ENCODE measurements around the gene BMPER. TPM values are rescaled to one million over a fixed set of nuclear protein-coding genes. Genes with fewer than 3 reads are reported as not detected.

The BMPER gene
- total and polyA plus RNA-seq, 12 donors: 0.29 to 1.9 (median 0.85) TPM; not detected in 2

- WGBS, 4 donors: 85 to 88% (median 88%) methylated on average over 3 of the region's 3 CpGs
- TF ChIP-seq POLR2A (IDR thresholded peaks at IDR 0.05) (no peak), CTCF (IDR thresholded peaks at IDR 0.05) (no peak)
Measured at GRCh38 chr7:34054075-34054474, 148.7 kb downstream of the BMPER start.

GRCh38 chr7:34057136-34057535 lies 151.8 kb downstream of the BMPER start:
- DNase-seq: no peak
- intact Hi-C loops (cut with DNase I): no loop called here
- no peaks in the 10 kb centered on the region for H3K4me1 ChIP-seq (replicated peaks in 1 of 2)
- H3K27me3 ChIP-seq: no peaks in the 10 kb centered on the region
- H3K36me3 ChIP-seq (replicated peaks in 1 of 2): no peaks in the 10 kb centered on the region
- TF ChIP-seq POLR2A (IDR thresholded peaks at IDR 0.05): no peak
- TF ChIP-seq CTCF (IDR thresholded peaks at IDR 0.05): no peak
- H3K9me3 ChIP-seq (replicated peaks in 1 of 3): no peaks in the 10 kb centered on the region
- H3K4me3 ChIP-seq: no peak overlapping the region
- H3K27ac ChIP-seq: no peak overlapping the region

More at GRCh38 chr7:34054075-34054474, 148.7 kb downstream of the BMPER start:
- Histone ChIP-seq H3K36me3 (replicated peaks in 1 of 2) (no peaks in the 10 kb centered on the region), H3K4me1 (replicated peaks in 1 of 2) (no peaks in the 10 kb centered on the region), H3K27me3 (no peaks in the 10 kb centered on the region), H3K4me3 (no peak overlapping the region), H3K9me3 (replicated peaks in 1 of 3) (no peaks in the 10 kb centered on the region), H3K27ac (no peak overlapping the region)
- no peak for DNase-seq
- intact Hi-C loops (cut with DNase I): no loop called here

GRCh38 chr7:34057956-34058355 lies 152.6 kb downstream of the BMPER start:
- TF ChIP-seq POLR2A (IDR thresholded peaks at IDR 0.05) (no peak), CTCF (IDR thresholded peaks at IDR 0.05) (no peak)
- intact Hi-C loops (cut with DNase I): no loop called here
- H3K4me3 ChIP-seq: no peak overlapping the region
- no peak for DNase-seq
- H3K27me3 ChIP-seq: no peaks in the 10 kb centered on the region
- no peaks in the 10 kb centered on the region for H3K9me3 ChIP-seq (replicated peaks in 1 of 3)
- H3K36me3 ChIP-seq (replicated peaks in 1 of 2): no peaks in the 10 kb centered on the region
- H3K27ac ChIP-seq: no peak overlapping the region
- H3K4me1 ChIP-seq (replicated peaks in 1 of 2): no peaks in the 10 kb centered on the region
- WGBS, 4 donors: 86 to 95% (median 90%) methylated on average over 5 of the region's 5 CpGs

- H3K4me3 ChIP-seq: no peak overlapping the region
- WGBS, 4 donors: 49 to 73% (median 69%) methylated on average over 1 of the region's 1 CpG
- H3K27me3 ChIP-seq: no peaks in the 10 kb centered on the region
- no peak for DNase-seq
- no peaks in the 10 kb centered on the region for H3K9me3 ChIP-seq (replicated peaks in 1 of 3)
- H3K4me1 ChIP-seq (replicated peaks in 1 of 2): no peaks in the 10 kb centered on the region
- intact Hi-C loops (cut with DNase I): no loop called here
- no peak overlapping the region for H3K27ac ChIP-seq
- TF ChIP-seq POLR2A (IDR thresholded peaks at IDR 0.05): no peak
- TF ChIP-seq CTCF (IDR thresholded peaks at IDR 0.05): no peak
- H3K36me3 ChIP-seq (replicated peaks in 1 of 2): no peaks in the 10 kb centered on the region
Measured at GRCh38 chr7:34058801-34059135, 153.4 kb downstream of the BMPER start.

All from adrenal gland (tissue), 12 donors.